NCI-H146 treated with DMSO at 0.1 percent for 48 hours (cell line): Measurements from ENCODE around the gene ARV1.
"Not testable (repeated sequence)": the region's sequence is repeated elsewhere in the genome, so short reads cannot be mapped to it uniquely, and the experiment has no call there.

Source experiments
- DNase-seq: peaks from one replicate; lab custom pipeline; 2025; ENCODE audit not compliant: unreplicated experiment; lab: John Stamatoyannopoulos, UW

The ARV1 gene

GRCh38 chr1:231040800-231041718 is 62.2 kb downstream of the ARV1 start:
- no peak for DNase-seq

- DNase-seq: no peak
These were observed 62.9 kb downstream of the ARV1 start for GRCh38 chr1:231041719-231042261.

- DNase-seq: no peak
These were observed 65.7 kb downstream of the ARV1 start for GRCh38 chr1:231044588-231044987.

GRCh38 chr1:231045286-231045685 is 66.4 kb downstream of the ARV1 start:
- DNase-seq: peak; percentile 51

GRCh38 chr1:231045921-231046729 is 67.2 kb downstream of the ARV1 start:
- DNase-seq: not testable (repeated sequence)

GRCh38 chr1:231046730-231047395 is 68.0 kb downstream of the ARV1 start:
- DNase-seq: no peak

GRCh38 chr1:231047529-231047928 is 68.6 kb downstream of the ARV1 start:
- DNase-seq: not testable (repeated sequence)

- DNase-seq: not testable (repeated sequence)
These were observed 69.5 kb downstream of the ARV1 start for GRCh38 chr1:231048419-231048818.

GRCh38 chr1:231049121-231049979 is 70.5 kb downstream of the ARV1 start:
- DNase-seq: no peak
